Common myeloid progenitor, CD34-positive (primary cell): ENCODE results near the gene FMO3.

Source experiments
- CTCF ChIA-PET: fragments of 350-600 bp; sonication (Branson Sonifier 250); formaldehyde crosslinking; loops from one replicate; lab custom pipeline; 2021; ENCODE audit warnings: antibody characterized with exemption; lab: Charles Lee
- POLR2A ChIA-PET: fragments of 350-600 bp; sonication (Branson Sonifier 250); formaldehyde crosslinking; loops from one replicate; lab custom pipeline; 2021; ENCODE audit warnings: antibody characterized with exemption; lab: Charles Lee
- DNase-seq, 3 donors: peaks; one replicate each; pipeline versions ENCODE4 v3.0.0 to v3.0.0-alpha.2; 2013
- H3K27ac ChIP-seq, 2 experiments: 1 replicate in 1 of 2; 2 replicates in 1 of 2; pipeline ENCODE4 v1.7.0; 2013; ENCODE audit warnings: inconsistent platforms in 2 of 2, low read length in 2 of 2, mild to moderate bottlenecking in 2 of 2, low read depth in 1 of 2, moderate library complexity in 1 of 2; ENCODE audit not compliant: severe bottlenecking in 2 of 2, insufficient read depth in 1 of 2, poor library complexity in 1 of 2
- H3K27me3 ChIP-seq, 5 experiments: replicated peaks in 2 of 5; 1 replicate in 3 of 5; 2 replicates in 2 of 5; pipeline versions ENCODE4 v1.6.1 to v1.7.0; 2013; ENCODE audit warnings: low read length in 4 of 5, mild to moderate bottlenecking in 2 of 5, moderate library complexity in 2 of 5, inconsistent platforms in 1 of 5; ENCODE audit not compliant: insufficient read depth in 5 of 5, control insufficient read depth in 4 of 5
- H3K36me3 ChIP-seq, 4 experiments: 1 replicate in 2 of 4; 2 replicates in 2 of 4; pipeline versions ENCODE4 v1.6.1 to v1.7.0; 2013; ENCODE audit warnings: low read length in 3 of 4, control low read depth in 1 of 4, mild to moderate bottlenecking in 1 of 4; ENCODE audit not compliant: control insufficient read depth in 4 of 4, insufficient read depth in 4 of 4
- H3K4me1 ChIP-seq, 4 experiments: 1 replicate in 3 of 4; 2 replicates in 1 of 4; pipeline versions ENCODE4 v1.6.1 to v1.7.1; 2013; ENCODE audit warnings: low read length in 3 of 4, mild to moderate bottlenecking in 3 of 4, control low read depth in 1 of 4, inconsistent platforms in 1 of 4, moderate library complexity in 1 of 4; ENCODE audit not compliant: control insufficient read depth in 4 of 4, insufficient read depth in 4 of 4; ENCODE audit errors: control extremely low read depth in 1 of 4
- H3K4me3 ChIP-seq, 7 experiments: 1 replicate in 4 of 7; 2 replicates in 3 of 7; pipeline versions ENCODE4 v1.5.1 to v1.7.0; 2013; ENCODE audit warnings: mild to moderate bottlenecking in 7 of 7, low read length in 6 of 7, moderate library complexity in 6 of 7, inconsistent platforms in 2 of 7, low read depth in 2 of 7, control low read depth in 1 of 7; ENCODE audit not compliant: insufficient read depth in 4 of 7, control insufficient read depth in 1 of 7; ENCODE audit errors: extremely low read depth in 1 of 7
- H3K9me3 ChIP-seq, 5 experiments: 1 replicate in 4 of 5; 2 replicates in 1 of 5; pipeline versions ENCODE4 v1.6.1 to v1.7.1; 2013; ENCODE audit warnings: low read length in 4 of 5, mild to moderate bottlenecking in 2 of 5, inconsistent platforms in 1 of 5, low read depth in 1 of 5, moderate library complexity in 1 of 5; ENCODE audit not compliant: control insufficient read depth in 4 of 5, insufficient read depth in 2 of 5; ENCODE audit errors: control extremely low read depth in 1 of 5
- WGBS: methylation state at CpG from one replicate; pipeline ENCODE4 v1.1.5; 2013; ENCODE audit not compliant: insufficient coverage; 5-methylcytosine and 5-hydroxymethylcytosine counted together

The FMO3 gene

DNA sequence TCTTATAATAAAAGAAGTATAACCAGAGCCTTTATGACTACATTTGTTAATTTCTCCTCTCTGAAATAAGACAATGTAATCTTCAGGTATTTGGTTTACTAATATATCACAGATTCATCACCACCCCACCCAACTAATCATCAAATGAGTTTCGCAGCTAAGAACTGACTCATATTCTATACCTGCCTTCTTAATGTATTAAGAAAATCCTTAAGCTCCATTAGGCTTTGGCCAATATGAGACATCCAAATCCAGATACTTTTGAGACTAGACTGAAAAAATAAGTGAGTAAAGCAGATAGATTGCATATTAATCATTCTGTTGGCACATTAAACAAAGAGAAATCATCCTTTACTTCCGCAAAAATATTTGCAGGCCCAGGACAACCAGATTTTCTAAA, 75.7 kb downstream of the FMO3 start:
- no peaks in the 10 kb centered on the region for H3K4me1 ChIP-seq
- H3K27ac ChIP-seq, result no peak overlapping the region
- H3K9me3 ChIP-seq, result peaks cover 0 to 3% (median 0%) of the 10 kb centered on the region in 5 experiments
- POLR2A ChIA-PET, result no interaction called here
- CTCF ChIA-PET, result no interaction called here
- H3K4me3 ChIP-seq, result no peak overlapping the region
- peaks cover 0 to 2% (median 0%) of the 10 kb centered on the region in 5 experiments for H3K27me3 ChIP-seq
- WGBS, result no CpG with 5 or more reads among the region's 2 CpGs
- DNase-seq, result no peak
- no peaks in the 10 kb centered on the region for H3K36me3 ChIP-seq
